Measurements from ENCODE around the gene IRS2.

IRS2 gene

GRCh38 chr13:109725995-109726637 lies 60.3 kb downstream of the IRS2 start:
- H3K79me2 ChIP-seq (ENCODE audit: insufficient read depth, low read depth), result no peaks in the 10 kb centered on the region
- H3K9ac ChIP-seq, result no peak overlapping the region
- no peaks in the 10 kb centered on the region for H3K36me3 ChIP-seq (ENCODE audit: insufficient read depth)
- H3K4me3 ChIP-seq (IDR thresholded peaks at IDR 0.05; ENCODE audit: insufficient read depth, low read depth, low read length), result no peak overlapping the region
- no peak overlapping the region for H3K27ac ChIP-seq
- H3K4me1 ChIP-seq (ENCODE audit: low read depth, poor library complexity, severe bottlenecking), result no peaks in the 10 kb centered on the region
- no peak overlapping the region for H3K4me2 ChIP-seq
- TF ChIP-seq CTCF (conservative IDR thresholded peaks at IDR 0.05; ENCODE audit: low read depth, low read length), result no peak
- H2AFZ ChIP-seq (ENCODE audit: low read depth), result no peak overlapping the region
- H4K20me1 ChIP-seq (ENCODE audit: insufficient read depth), result no peaks in the 10 kb centered on the region
- H3K27me3 ChIP-seq (ENCODE audit: insufficient read depth, low read depth), result no peaks in the 10 kb centered on the region

- H3K4me1 ChIP-seq (ENCODE audit: low read depth, poor library complexity, severe bottlenecking), result no peaks in the 10 kb centered on the region
- no peak overlapping the region for H3K4me2 ChIP-seq
- H3K36me3 ChIP-seq (ENCODE audit: insufficient read depth), result no peaks in the 10 kb centered on the region
- H3K79me2 ChIP-seq (ENCODE audit: insufficient read depth, low read depth), result no peaks in the 10 kb centered on the region
- no peaks in the 10 kb centered on the region for H3K27me3 ChIP-seq (ENCODE audit: insufficient read depth, low read depth)
- H3K27ac ChIP-seq, result no peak overlapping the region
- H3K9ac ChIP-seq, result no peak overlapping the region
- H2AFZ ChIP-seq (ENCODE audit: low read depth), result no peak overlapping the region
- no peak overlapping the region for H3K4me3 ChIP-seq (IDR thresholded peaks at IDR 0.05; ENCODE audit: insufficient read depth, low read depth, low read length)
- TF ChIP-seq CTCF (conservative IDR thresholded peaks at IDR 0.05; ENCODE audit: low read depth, low read length), result no peak
- no peaks in the 10 kb centered on the region for H4K20me1 ChIP-seq (ENCODE audit: insufficient read depth)
Measured at GRCh38 chr13:109725297-109725696, 61.1 kb downstream of the IRS2 start.

GRCh38 chr13:109724603-109725002 lies 61.8 kb downstream of the IRS2 start:
- H3K4me2 ChIP-seq, result no peak overlapping the region
- H3K27ac ChIP-seq, result no peak overlapping the region

GRCh38 chr13:109723046-109723445 lies 63.3 kb downstream of the IRS2 start:
- Histone ChIP-seq H3K36me3 (ENCODE audit: insufficient read depth) (no peaks in the 10 kb centered on the region), H3K4me3 (IDR thresholded peaks at IDR 0.05; ENCODE audit: insufficient read depth, low read depth, low read length) (no peak overlapping the region), H3K4me2 (no peak overlapping the region), H3K79me2 (ENCODE audit: insufficient read depth, low read depth) (no peaks in the 10 kb centered on the region), H3K27ac (no peak overlapping the region), H2AFZ (ENCODE audit: low read depth) (no peak overlapping the region), H3K4me1 (ENCODE audit: low read depth, poor library complexity, severe bottlenecking) (no peaks in the 10 kb centered on the region), H3K9ac (no peak overlapping the region), H3K27me3 (ENCODE audit: insufficient read depth, low read depth) (no peaks in the 10 kb centered on the region), H4K20me1 (ENCODE audit: insufficient read depth) (no peaks in the 10 kb centered on the region)
- no peak for TF ChIP-seq CTCF (conservative IDR thresholded peaks at IDR 0.05; ENCODE audit: low read depth, low read length)

More at GRCh38 chr13:109724603-109725002, 61.8 kb downstream of the IRS2 start:
- no peak overlapping the region for H3K9ac ChIP-seq
- no peak for TF ChIP-seq CTCF (conservative IDR thresholded peaks at IDR 0.05; ENCODE audit: low read depth, low read length)
- no peaks in the 10 kb centered on the region for H4K20me1 ChIP-seq (ENCODE audit: insufficient read depth)
- no peaks in the 10 kb centered on the region for H3K4me1 ChIP-seq (ENCODE audit: low read depth, poor library complexity, severe bottlenecking)
- no peak overlapping the region for H2AFZ ChIP-seq (ENCODE audit: low read depth)
- H3K27me3 ChIP-seq (ENCODE audit: insufficient read depth, low read depth), result no peaks in the 10 kb centered on the region
- no peak overlapping the region for H3K4me3 ChIP-seq (IDR thresholded peaks at IDR 0.05; ENCODE audit: insufficient read depth, low read depth, low read length)
- no peaks in the 10 kb centered on the region for H3K36me3 ChIP-seq (ENCODE audit: insufficient read depth)
- no peaks in the 10 kb centered on the region for H3K79me2 ChIP-seq (ENCODE audit: insufficient read depth, low read depth)

Data from KMS-11 (cell line).